Measurements from ENCODE around the gene ERO1B.

The ERO1B gene

GRCh38 chr1:236275061-236275460 lies 6.7 kb downstream of the ERO1B start:
- Histone ChIP-seq H3K36me3 (ENCODE audit: insufficient read depth, low read depth, low read length) (no peaks in the 10 kb centered on the region), H3K9ac (ENCODE audit: low read depth, low read length) (no peak overlapping the region), H3K27me3 (ENCODE audit: insufficient read depth, low read length) (peaks cover 1% of the 10 kb centered on the region; the same call in 1 of the 2 replicates), H3K27ac (ENCODE audit: low read length) (no peak overlapping the region), H3K9me3 (ENCODE audit: insufficient read depth, low read depth, low read length) (no peaks in the 10 kb centered on the region), H3K4me3 (ENCODE audit: low read length) (no peak overlapping the region), H3K4me1 (ENCODE audit: insufficient read depth, low read length) (no peaks in the 10 kb centered on the region)

DNA sequence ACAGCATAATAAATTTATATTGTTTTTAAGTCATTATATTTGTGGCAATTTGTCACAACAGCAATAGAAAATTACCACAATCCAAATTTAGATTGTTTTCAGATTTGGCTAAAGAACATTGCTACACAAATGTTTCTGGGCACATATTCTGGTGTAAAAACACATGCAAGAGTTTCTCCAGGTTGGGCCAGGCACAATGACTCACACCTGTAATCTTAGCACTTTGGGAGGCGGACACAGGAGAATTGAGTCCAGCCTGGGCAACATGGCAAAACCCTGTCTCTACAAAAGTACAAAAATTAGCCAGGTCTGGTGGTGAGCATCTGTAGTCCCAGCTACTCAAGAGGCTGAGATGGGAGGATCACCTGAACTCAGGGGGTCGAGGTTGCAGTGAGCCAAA lies 8.4 kb downstream of the ERO1B start:
- no peaks in the 10 kb centered on the region for H3K9me3 ChIP-seq (ENCODE audit: insufficient read depth, low read depth, low read length)
- no peak overlapping the region for H3K4me3 ChIP-seq (ENCODE audit: low read length)
- H3K9ac ChIP-seq (ENCODE audit: low read depth, low read length) = no peak overlapping the region
- H3K27me3 ChIP-seq (ENCODE audit: insufficient read depth, low read length) = no peaks in the 10 kb centered on the region
- no peaks in the 10 kb centered on the region for H3K36me3 ChIP-seq (ENCODE audit: insufficient read depth, low read depth, low read length)
- no peaks in the 10 kb centered on the region for H3K4me1 ChIP-seq (ENCODE audit: insufficient read depth, low read length)
- H3K27ac ChIP-seq (ENCODE audit: low read length) = no peak overlapping the region

- H3K27me3 ChIP-seq (ENCODE audit: insufficient read depth, low read length) = no peaks in the 10 kb centered on the region
- no peaks in the 10 kb centered on the region for H3K36me3 ChIP-seq (ENCODE audit: insufficient read depth, low read depth, low read length)
- H3K27ac ChIP-seq (ENCODE audit: low read length) = no peak overlapping the region
- H3K9ac ChIP-seq (ENCODE audit: low read depth, low read length) = no peak overlapping the region
- H3K9me3 ChIP-seq (ENCODE audit: insufficient read depth, low read depth, low read length) = no peaks in the 10 kb centered on the region
- no peaks in the 10 kb centered on the region for H3K4me1 ChIP-seq (ENCODE audit: insufficient read depth, low read length)
- H3K4me3 ChIP-seq (ENCODE audit: low read length) = no peak overlapping the region
Measured at GRCh38 chr1:236269439-236269838, 12.3 kb downstream of the ERO1B start.

DNA sequence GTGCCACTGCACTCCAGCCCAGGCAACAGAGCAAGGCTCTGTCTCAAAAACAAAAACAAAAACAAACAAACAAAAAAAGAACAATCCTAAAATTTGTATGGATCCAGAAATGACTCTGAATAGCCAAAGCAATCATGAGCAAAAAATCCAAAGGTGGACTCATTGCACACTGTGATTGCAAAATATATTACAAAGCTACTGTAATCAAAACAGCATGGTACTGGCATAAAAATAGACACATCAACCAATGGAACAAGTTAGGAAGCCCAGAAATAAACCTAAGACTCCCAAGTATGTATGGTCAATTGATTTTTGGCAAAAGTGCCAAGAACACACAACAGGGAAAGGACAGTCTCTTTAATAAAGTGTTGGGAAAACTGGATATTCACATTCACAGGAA lies 19.9 kb downstream of the ERO1B start:
- Histone ChIP-seq H3K9me3 (ENCODE audit: insufficient read depth, low read depth, low read length) (peaks cover 15% of the 10 kb centered on the region), H3K36me3 (ENCODE audit: insufficient read depth, low read depth, low read length) (no peaks in the 10 kb centered on the region), H3K4me1 (ENCODE audit: insufficient read depth, low read length) (no peaks in the 10 kb centered on the region), H3K27ac (ENCODE audit: low read length) (no peak overlapping the region), H3K27me3 (ENCODE audit: insufficient read depth, low read length) (no peaks in the 10 kb centered on the region), H3K9ac (ENCODE audit: low read depth, low read length) (no peak overlapping the region), H3K4me3 (ENCODE audit: low read length) (no peak overlapping the region)

DNA sequence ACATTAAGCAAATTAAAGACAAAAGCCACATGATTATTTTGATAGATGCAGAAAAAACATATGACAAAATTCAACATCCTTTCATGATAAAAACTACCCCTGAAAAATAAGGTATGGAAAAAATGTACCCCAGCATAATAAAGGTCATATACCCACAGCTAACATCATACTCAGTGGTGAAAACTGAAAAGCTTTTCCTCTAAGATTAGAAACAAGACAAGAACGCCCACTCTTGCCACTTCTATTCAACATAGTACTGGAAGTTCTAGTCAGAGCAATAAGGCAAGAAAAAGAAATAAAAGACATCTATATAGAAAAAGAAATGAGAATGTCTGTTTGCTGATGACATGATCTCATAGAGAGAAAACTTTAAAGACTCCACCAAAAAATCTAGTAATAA lies 20.7 kb downstream of the ERO1B start:
- Histone ChIP-seq H3K36me3 (ENCODE audit: insufficient read depth, low read depth, low read length) (no peaks in the 10 kb centered on the region), H3K27ac (ENCODE audit: low read length) (no peak overlapping the region), H3K27me3 (ENCODE audit: insufficient read depth, low read length) (no peaks in the 10 kb centered on the region), H3K9me3 (ENCODE audit: insufficient read depth, low read depth, low read length) (peaks cover 15% of the 10 kb centered on the region), H3K9ac (ENCODE audit: low read depth, low read length) (no peak overlapping the region), H3K4me3 (ENCODE audit: low read length) (no peak overlapping the region), H3K4me1 (ENCODE audit: insufficient read depth, low read length) (no peaks in the 10 kb centered on the region)

DNA sequence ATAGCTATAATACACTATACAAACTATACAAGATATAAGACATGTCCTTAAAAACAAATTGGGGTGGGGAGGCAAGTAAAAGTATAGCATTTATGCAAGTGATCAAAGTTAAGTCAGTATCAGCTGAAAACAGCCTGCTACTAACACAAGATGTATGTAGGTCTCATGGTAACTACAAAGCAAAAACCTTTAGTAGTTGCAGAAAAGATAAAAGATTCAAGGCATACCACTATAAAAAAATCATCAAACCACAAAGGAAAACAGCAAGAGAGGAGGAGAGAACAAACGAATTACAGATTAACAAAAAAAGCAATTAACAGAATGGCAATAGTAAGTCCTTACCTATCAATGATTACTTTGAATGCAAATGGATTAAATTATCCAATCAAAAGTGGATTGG lies 22.7 kb downstream of the ERO1B start:
- no peak overlapping the region for H3K9ac ChIP-seq (ENCODE audit: low read depth, low read length)
- H3K9me3 ChIP-seq (ENCODE audit: insufficient read depth, low read depth, low read length) = peaks cover 15% of the 10 kb centered on the region
- H3K27me3 ChIP-seq (ENCODE audit: insufficient read depth, low read length) = no peaks in the 10 kb centered on the region
- no peak overlapping the region for H3K4me3 ChIP-seq (ENCODE audit: low read length)
- H3K36me3 ChIP-seq (ENCODE audit: insufficient read depth, low read depth, low read length) = no peaks in the 10 kb centered on the region
- no peak overlapping the region for H3K27ac ChIP-seq (ENCODE audit: low read length)
- H3K4me1 ChIP-seq (ENCODE audit: insufficient read depth, low read length) = no peaks in the 10 kb centered on the region

- H3K27me3 ChIP-seq (ENCODE audit: insufficient read depth, low read length) = no peaks in the 10 kb centered on the region
- no peak overlapping the region for H3K27ac ChIP-seq (ENCODE audit: low read length)
- no peaks in the 10 kb centered on the region for H3K36me3 ChIP-seq (ENCODE audit: insufficient read depth, low read depth, low read length)
- H3K9me3 ChIP-seq (ENCODE audit: insufficient read depth, low read depth, low read length) = peaks cover 15% of the 10 kb centered on the region
- H3K4me3 ChIP-seq (ENCODE audit: low read length) = no peak overlapping the region
- no peak overlapping the region for H3K9ac ChIP-seq (ENCODE audit: low read depth, low read length)
- no peaks in the 10 kb centered on the region for H3K4me1 ChIP-seq (ENCODE audit: insufficient read depth, low read length)
Measured at GRCh38 chr1:236258114-236258622, 23.6 kb downstream of the ERO1B start.

GRCh38 chr1:236257216-236257615 lies 24.5 kb downstream of the ERO1B start:
- peaks cover 14% of the 10 kb centered on the region for H3K9me3 ChIP-seq (ENCODE audit: insufficient read depth, low read depth, low read length)
- no peak overlapping the region for H3K4me3 ChIP-seq (ENCODE audit: low read length)
- no peak overlapping the region for H3K9ac ChIP-seq (ENCODE audit: low read depth, low read length)
- no peak overlapping the region for H3K27ac ChIP-seq (ENCODE audit: low read length)
- no peaks in the 10 kb centered on the region for H3K27me3 ChIP-seq (ENCODE audit: insufficient read depth, low read length)
- H3K4me1 ChIP-seq (ENCODE audit: insufficient read depth, low read length) = no peaks in the 10 kb centered on the region
- no peaks in the 10 kb centered on the region for H3K36me3 ChIP-seq (ENCODE audit: insufficient read depth, low read depth, low read length)

DNA sequence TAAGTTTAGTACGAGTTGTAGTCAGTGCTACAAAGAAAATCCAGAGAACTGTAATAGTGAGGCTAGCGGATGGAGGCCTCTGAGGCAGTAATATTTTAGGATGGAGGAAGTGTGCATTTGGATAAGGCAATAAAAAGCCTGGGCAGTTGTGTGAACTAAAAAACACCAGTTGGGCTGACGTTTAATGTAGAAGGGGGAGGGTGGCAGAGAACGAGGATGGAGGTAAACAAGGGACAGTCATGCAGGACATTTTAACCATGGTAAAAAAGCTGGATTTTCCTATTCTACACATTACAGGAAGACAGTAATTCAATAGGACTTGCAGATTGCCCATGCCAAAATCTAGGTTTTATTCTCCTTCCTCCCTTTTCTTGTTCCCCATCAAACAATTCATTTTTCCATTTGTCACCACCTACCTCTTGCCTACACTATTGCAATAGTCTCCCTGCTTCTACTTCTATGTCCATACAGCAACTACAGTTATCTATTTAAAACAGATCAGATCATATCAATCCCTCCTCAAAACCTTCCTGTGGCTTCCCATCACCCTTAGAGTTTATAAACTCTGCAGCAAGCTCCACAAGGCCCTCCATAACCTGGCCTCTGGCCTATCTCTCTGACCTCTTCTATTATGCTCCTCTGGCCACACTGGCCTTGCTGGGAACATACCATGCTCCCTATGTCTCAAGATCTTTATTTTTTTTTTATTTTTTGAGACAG lies 27.7 kb downstream of the ERO1B start:
- H3K9ac ChIP-seq (ENCODE audit: low read depth, low read length) = no peak overlapping the region
- H3K4me3 ChIP-seq (ENCODE audit: low read length) = no peak overlapping the region
- no peak overlapping the region for H3K27ac ChIP-seq (ENCODE audit: low read length)
- H3K4me1 ChIP-seq (ENCODE audit: insufficient read depth, low read length) = no peaks in the 10 kb centered on the region
- no peaks in the 10 kb centered on the region for H3K36me3 ChIP-seq (ENCODE audit: insufficient read depth, low read depth, low read length)
- peaks cover 7% of the 10 kb centered on the region; the same call in 1 of the 2 replicates for H3K9me3 ChIP-seq (ENCODE audit: insufficient read depth, low read depth, low read length)
- no peaks in the 10 kb centered on the region for H3K27me3 ChIP-seq (ENCODE audit: insufficient read depth, low read length)

DNA sequence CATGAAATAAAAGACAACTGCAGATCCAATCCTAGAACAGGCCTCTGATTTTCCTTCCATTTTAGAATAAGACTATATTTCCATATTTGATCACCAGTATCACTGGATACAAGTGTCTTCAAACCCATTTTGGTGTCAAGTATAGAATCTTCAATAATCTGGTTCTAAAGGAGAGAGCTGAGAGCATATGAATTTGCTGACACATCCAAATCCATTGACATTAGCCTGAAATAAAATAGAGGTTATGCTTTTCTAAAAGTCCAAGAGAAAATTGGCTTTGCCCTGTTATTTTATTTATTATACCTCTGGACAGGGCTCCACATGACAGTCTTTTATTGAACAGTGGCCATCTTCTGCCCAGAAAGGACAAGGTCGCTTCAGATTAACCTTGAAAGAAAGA lies 28.6 kb downstream of the ERO1B start:
- H3K27me3 ChIP-seq (ENCODE audit: insufficient read depth, low read length) = no peaks in the 10 kb centered on the region
- H3K9me3 ChIP-seq (ENCODE audit: insufficient read depth, low read depth, low read length) = peaks cover 6% of the 10 kb centered on the region; the same call in 1 of the 2 replicates
- H3K27ac ChIP-seq (ENCODE audit: low read length) = no peak overlapping the region
- no peak overlapping the region for H3K4me3 ChIP-seq (ENCODE audit: low read length)
- no peaks in the 10 kb centered on the region for H3K4me1 ChIP-seq (ENCODE audit: insufficient read depth, low read length)
- H3K9ac ChIP-seq (ENCODE audit: low read depth, low read length) = no peak overlapping the region
- H3K36me3 ChIP-seq (ENCODE audit: insufficient read depth, low read depth, low read length) = no peaks in the 10 kb centered on the region

DNA sequence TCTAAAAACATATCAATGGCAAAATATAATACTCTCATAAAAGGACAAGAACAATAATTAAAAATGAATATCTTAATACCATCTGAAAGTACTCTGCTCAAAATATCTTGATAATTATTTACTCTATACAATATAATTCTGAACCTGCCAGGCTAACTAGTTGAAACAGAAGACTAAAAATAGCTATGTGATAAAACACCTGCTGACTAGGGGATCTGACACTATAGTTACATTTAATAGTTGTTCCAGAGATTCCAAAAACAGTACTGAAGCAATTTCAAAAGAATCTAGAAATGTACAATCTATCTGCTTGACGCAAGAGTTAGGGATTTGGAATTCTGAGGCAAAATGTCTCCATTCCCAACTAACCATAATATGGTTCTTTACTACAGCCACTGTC lies 30.2 kb downstream of the ERO1B start:
- Histone ChIP-seq H3K27me3 (ENCODE audit: insufficient read depth, low read length) (no peaks in the 10 kb centered on the region), H3K9me3 (ENCODE audit: insufficient read depth, low read depth, low read length) (no peaks in the 10 kb centered on the region), H3K27ac (ENCODE audit: low read length) (no peak overlapping the region), H3K4me3 (ENCODE audit: low read length) (no peak overlapping the region), H3K36me3 (ENCODE audit: insufficient read depth, low read depth, low read length) (no peaks in the 10 kb centered on the region), H3K9ac (ENCODE audit: low read depth, low read length) (no peak overlapping the region), H3K4me1 (ENCODE audit: insufficient read depth, low read length) (no peaks in the 10 kb centered on the region)

DNA sequence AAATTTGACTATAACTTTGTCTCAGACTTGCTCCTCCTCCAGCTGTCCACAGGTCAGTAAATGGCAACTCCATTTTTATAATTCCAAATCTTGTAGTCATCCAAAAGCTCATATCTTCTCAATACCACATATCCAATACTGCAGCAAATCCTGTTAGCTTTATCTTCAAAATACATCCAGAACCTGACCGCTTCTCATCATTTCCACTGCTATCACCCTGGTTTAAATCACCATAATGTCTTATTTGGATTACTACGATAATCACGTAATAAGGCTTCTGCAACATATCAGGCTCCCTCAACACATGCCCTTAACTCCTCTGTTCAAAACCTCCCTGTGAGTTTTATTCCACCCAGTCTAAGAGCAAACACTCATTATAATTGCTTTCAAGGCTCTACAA lies 34.5 kb downstream of the ERO1B start:
- Histone ChIP-seq H3K4me3 (ENCODE audit: low read length) (no peak overlapping the region), H3K4me1 (ENCODE audit: insufficient read depth, low read length) (no peaks in the 10 kb centered on the region), H3K9ac (ENCODE audit: low read depth, low read length) (no peak overlapping the region), H3K27me3 (ENCODE audit: insufficient read depth, low read length) (no peaks in the 10 kb centered on the region), H3K36me3 (ENCODE audit: insufficient read depth, low read depth, low read length) (no peaks in the 10 kb centered on the region), H3K9me3 (ENCODE audit: insufficient read depth, low read depth, low read length) (no peaks in the 10 kb centered on the region), H3K27ac (ENCODE audit: low read length) (no peak overlapping the region)
